ENCODE data around the gene UBE2D4. TPM values are rescaled to one million over a fixed set of nuclear protein-coding genes. Genes with fewer than 3 reads are reported as not detected.

Gene UBE2D4
- total and polyA plus RNA-seq, 9 of the 15 experiments (the other 6 are each of a cell fraction or from before 2014, with no cell fraction given): 3.3 to 16.2 (median 7.5) TPM

DNA sequence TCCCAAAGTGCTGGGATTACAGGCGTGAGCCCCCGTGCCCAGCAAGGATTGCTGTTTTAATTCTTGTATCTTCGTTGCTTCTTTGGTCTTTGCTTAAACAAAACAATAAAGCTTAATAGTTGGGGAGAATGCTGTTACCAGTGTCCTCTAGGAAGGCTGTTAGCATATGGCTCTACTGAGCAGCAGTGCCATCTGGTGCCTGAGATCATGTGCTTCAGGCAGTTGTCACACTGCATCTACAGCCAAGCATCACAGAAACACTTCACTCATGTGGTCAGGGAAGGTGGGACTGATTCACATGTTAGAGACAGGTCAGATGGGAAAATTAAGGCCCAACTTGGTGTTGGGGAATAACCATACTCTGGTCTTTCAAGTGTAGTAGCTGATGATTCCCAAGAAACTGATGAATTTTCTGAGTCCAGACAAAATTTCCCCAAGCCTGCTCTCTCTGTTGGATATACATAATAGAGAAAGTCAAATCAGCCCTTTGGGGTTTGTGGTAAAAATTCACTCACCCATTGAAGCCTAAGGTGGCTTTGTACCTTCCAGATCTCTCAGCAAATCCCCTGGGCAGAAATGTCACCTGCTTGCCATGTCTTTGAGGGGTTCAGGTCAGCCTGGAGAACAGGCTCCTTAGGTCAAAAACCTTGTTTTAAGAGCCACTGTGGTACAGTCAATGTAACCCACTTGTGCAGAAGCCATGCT, 28.4 kb downstream of the UBE2D4 start (continued):
- TF ChIP-seq ZNF140 (CRISPR knock-in tag; IDR thresholded peaks at IDR 0.05) (no peak), CHD1 (IDR thresholded peaks at IDR 0.05; ENCODE audit: low read length) (no peak), ZNF134 (CRISPR knock-in tag; conservative IDR thresholded peaks at IDR 0.05) (no peak), TARDBP (IDR thresholded peaks at IDR 0.05) (no peak), MAFK (IDR thresholded peaks at IDR 0.05; ENCODE audit: low read length) (no peak), SNRNP70 (optimal IDR thresholded peaks at IDR 0.05; ENCODE audit: low read depth, low read length) (no peak)
- TF ChIP-seq, protein P1, sequence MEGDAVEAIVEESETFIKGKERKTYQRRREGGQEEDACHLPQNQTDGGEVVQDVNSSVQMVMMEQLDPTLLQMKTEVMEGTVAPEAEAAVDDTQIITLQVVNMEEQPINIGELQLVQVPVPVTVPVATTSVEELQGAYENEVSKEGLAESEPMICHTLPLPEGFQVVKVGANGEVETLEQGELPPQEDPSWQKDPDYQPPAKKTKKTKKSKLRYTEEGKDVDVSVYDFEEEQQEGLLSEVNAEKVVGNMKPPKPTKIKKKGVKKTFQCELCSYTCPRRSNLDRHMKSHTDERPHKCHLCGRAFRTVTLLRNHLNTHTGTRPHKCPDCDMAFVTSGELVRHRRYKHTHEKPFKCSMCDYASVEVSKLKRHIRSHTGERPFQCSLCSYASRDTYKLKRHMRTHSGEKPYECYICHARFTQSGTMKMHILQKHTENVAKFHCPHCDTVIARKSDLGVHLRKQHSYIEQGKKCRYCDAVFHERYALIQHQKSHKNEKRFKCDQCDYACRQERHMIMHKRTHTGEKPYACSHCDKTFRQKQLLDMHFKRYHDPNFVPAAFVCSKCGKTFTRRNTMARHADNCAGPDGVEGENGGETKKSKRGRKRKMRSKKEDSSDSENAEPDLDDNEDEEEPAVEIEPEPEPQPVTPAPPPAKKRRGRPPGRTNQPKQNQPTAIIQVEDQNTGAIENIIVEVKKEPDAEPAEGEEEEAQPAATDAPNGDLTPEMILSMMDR (IDR thresholded peaks at IDR 0.05 in 2 of 3, conservative IDR thresholded peaks at IDR 0.05 in 1 of 3; ENCODE audit: insufficient read depth in 2 of 3, low read depth in 1 of 3, low read length in 3 of 3): peak; percentile 71 to 79 (median 74)
- TF ChIP-seq, protein P2, sequence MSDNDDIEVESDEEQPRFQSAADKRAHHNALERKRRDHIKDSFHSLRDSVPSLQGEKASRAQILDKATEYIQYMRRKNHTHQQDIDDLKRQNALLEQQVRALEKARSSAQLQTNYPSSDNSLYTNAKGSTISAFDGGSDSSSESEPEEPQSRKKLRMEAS (CRISPR knock-in tag; IDR thresholded peaks at IDR 0.05): peak; percentile 46; the same call in 1 of the 2 replicates

DNA sequence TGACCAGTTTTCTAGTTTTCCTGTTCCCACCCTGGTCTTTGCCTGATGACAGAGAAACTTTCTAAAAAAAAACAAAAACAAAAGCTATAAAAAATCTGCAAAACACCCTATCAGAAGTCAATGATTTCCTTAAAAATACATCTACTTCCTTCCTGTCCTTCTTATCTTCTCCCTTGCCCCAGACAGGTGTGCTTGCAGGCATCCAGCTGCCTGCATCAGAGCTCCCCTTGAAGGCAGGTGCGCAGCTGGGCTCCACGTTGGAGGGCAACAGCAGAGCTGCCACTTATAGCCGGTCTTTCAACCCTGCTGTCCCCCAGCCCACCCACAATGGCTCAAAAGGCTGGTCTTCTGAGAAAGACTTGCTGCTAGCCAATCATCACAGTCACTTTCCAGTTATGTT, 29.8 kb downstream of the UBE2D4 start:
- no peaks in the 10 kb centered on the region for H3K4me1 ChIP-seq (replicated peaks in 1 of 2; ENCODE audit: control insufficient read depth in 2 of 2, insufficient read depth in 2 of 2, low read length in 2 of 2)
- no TSS peak for BruUV-seq (replicated peaks)
- FAIRE-seq (no peak), ATAC-seq (no peak), DNase-seq (ENCODE audit: extremely low read depth in 1 of 4, low spot score in 3 of 4) (no peak)
- H3K27ac ChIP-seq (ENCODE audit: extremely low read depth, low read depth, low read length): no peak overlapping the region
- H3K9me1 ChIP-seq (ENCODE audit: control insufficient read depth, insufficient read depth, low read length): no peaks in the 10 kb centered on the region
- no peak overlapping the region for H3K9ac ChIP-seq (ENCODE audit: insufficient read depth in 1 of 2, low read depth in 2 of 2, low read length in 2 of 2)
- WGBS (ENCODE audit: insufficient coverage, low coverage, missing lambda C conversion rate): 11% methylated on average over 3 of the region's 3 CpGs
- H4K20me1 ChIP-seq (replicated peaks; ENCODE audit: control insufficient read depth, insufficient read depth, low read length): no peaks in the 10 kb centered on the region; the same call in 1 of the 2 replicates
- no peak overlapping the region for H3K4me3 ChIP-seq
- no peaks in the 10 kb centered on the region for H3K27me3 ChIP-seq (ENCODE audit: control insufficient read depth in 2 of 2, insufficient read depth in 2 of 2, low read length in 2 of 2)
- H3K4me2 ChIP-seq (ENCODE audit: insufficient read depth, low read length): no peak overlapping the region
- ChIA-PET POLR2A (interaction anchor here (1.3 kb wide), 1 partner anchor 11 kb away, joined by 4 read pairs; no protein-coding TSS in a partner anchor), CTCF (ENCODE audit: low intra/inter-chr PET ratio) (no interaction called here)
- H3K9me3 ChIP-seq (replicated peaks; ENCODE audit: control insufficient read depth, insufficient read depth, low read depth, low read length): no peaks in the 10 kb centered on the region
- no peak overlapping the region for H2AFZ ChIP-seq (ENCODE audit: low read depth, low read length)
- in situ Hi-C loops (cut with MboI): no loop called here
- intact Hi-C loops (cut with micrococcal nuclease): loop anchor here (10.0 kb wide), 1 partner anchor 371 kb away; the partner anchor contains the start of gene STK17A
- H3K36me3 ChIP-seq (ENCODE audit: control insufficient read depth, insufficient read depth, low read length): peaks cover 8% of the 10 kb centered on the region; the same call in 1 of the 3 replicates
- no peaks in the 10 kb centered on the region for H3K79me2 ChIP-seq (ENCODE audit: control insufficient read depth, insufficient read depth, low read length)
- TF ChIP-seq FOXA3 (CRISPR knock-in tag; conservative IDR thresholded peaks at IDR 0.05 in 1 of 2, IDR thresholded peaks at IDR 0.05 in 1 of 2) (no peak), SRF (CRISPR knock-in tag; IDR thresholded peaks at IDR 0.05) (no peak), KDM2B (CRISPR knock-in tag; IDR thresholded peaks at IDR 0.05) (no peak), ZNF586 (CRISPR knock-in tag; conservative IDR thresholded peaks at IDR 0.05) (no peak), NRF1 (conservative IDR thresholded peaks at IDR 0.05 in 1 of 2, IDR thresholded peaks at IDR 0.05 in 1 of 2) (no peak)
- TF ChIP-seq, protein P3, sequence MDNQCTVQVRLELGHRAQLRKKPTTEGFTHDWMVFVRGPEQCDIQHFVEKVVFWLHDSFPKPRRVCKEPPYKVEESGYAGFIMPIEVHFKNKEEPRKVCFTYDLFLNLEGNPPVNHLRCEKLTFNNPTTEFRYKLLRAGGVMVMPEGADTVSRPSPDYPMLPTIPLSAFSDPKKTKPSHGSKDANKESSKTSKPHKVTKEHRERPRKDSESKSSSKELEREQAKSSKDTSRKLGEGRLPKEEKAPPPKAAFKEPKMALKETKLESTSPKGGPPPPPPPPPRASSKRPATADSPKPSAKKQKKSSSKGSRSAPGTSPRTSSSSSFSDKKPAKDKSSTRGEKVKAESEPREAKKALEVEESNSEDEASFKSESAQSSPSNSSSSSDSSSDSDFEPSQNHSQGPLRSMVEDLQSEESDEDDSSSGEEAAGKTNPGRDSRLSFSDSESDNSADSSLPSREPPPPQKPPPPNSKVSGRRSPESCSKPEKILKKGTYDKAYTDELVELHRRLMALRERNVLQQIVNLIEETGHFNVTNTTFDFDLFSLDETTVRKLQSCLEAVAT (IDR thresholded peaks at IDR 0.05): no peak
- TF ChIP-seq, protein P4, sequence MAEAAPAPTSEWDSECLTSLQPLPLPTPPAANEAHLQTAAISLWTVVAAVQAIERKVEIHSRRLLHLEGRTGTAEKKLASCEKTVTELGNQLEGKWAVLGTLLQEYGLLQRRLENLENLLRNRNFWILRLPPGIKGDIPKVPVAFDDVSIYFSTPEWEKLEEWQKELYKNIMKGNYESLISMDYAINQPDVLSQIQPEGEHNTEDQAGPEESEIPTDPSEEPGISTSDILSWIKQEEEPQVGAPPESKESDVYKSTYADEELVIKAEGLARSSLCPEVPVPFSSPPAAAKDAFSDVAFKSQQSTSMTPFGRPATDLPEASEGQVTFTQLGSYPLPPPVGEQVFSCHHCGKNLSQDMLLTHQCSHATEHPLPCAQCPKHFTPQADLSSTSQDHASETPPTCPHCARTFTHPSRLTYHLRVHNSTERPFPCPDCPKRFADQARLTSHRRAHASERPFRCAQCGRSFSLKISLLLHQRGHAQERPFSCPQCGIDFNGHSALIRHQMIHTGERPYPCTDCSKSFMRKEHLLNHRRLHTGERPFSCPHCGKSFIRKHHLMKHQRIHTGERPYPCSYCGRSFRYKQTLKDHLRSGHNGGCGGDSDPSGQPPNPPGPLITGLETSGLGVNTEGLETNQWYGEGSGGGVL (CRISPR knock-in tag; IDR thresholded peaks at IDR 0.05): no peak
